ENCODE results near the gene CYB5R4.

- no peak for TF ChIP-seq EZH2 (IDR thresholded peaks at IDR 0.05; ENCODE audit: insufficient read depth, poor library complexity, severe bottlenecking)
- no peak for TF ChIP-seq EZH2phosphoT487 (IDR thresholded peaks at IDR 0.05; ENCODE audit: insufficient read depth, low read depth)
Observed at GRCh38 chr6:83889621-83890020, 30.1 kb downstream of the CYB5R4 start.
